ENCODE measurements around the gene C10orf67.
"Not testable (repeated sequence)": the region's sequence is repeated elsewhere in the genome, so short reads cannot be mapped to it uniquely, and the experiment has no call there.

The C10orf67 gene

GRCh38 chr10:23344241-23344841 lies at the start of gene C10orf67:
Gene C10orf67, minus strand, starts transcription at chr10:23344797. Its CDS starts 23 bp downstream, at chr10:23344774.
- Mint-ChIP-seq H3K4me1 (peaks cover 56% of the 10 kb centered on the region), H3K27me3 (ENCODE audit: low read depth, poor library complexity) (peaks cover 7% of the 10 kb centered on the region), H3K9me3 (no peaks in the 10 kb centered on the region), H3K4me3 (peak within 1 kb of the TSS; percentile 90), H3K27ac (peak within 1 kb of the TSS; percentile 14), H3K36me3 (ENCODE audit: low read depth) (no peaks in the 10 kb centered on the region)
- TF ChIP-seq CTCF (IDR thresholded peaks at IDR 0.05), result no peak
- DNase-seq, result peak; percentile 58

- Mint-ChIP-seq H3K4me3 (no peak overlapping the region), H3K4me1 (peaks cover 6% of the 10 kb centered on the region), H3K36me3 (ENCODE audit: low read depth) (no peaks in the 10 kb centered on the region)
Measured at GRCh38 chr10:23391821-23392220, 47.2 kb upstream of the C10orf67 start.

GRCh38 chr10:23390809-23391208 lies 46.2 kb upstream of the C10orf67 start:
- Mint-ChIP-seq H3K36me3 (ENCODE audit: low read depth) (no peaks in the 10 kb centered on the region), H3K27me3 (ENCODE audit: low read depth, poor library complexity) (peaks cover 10% of the 10 kb centered on the region), H3K27ac (no peak overlapping the region), H3K9me3 (no peaks in the 10 kb centered on the region), H3K4me3 (no peak overlapping the region), H3K4me1 (no peaks in the 10 kb centered on the region)
- TF ChIP-seq CTCF (IDR thresholded peaks at IDR 0.05), result no peak
- no peak for DNase-seq

More at GRCh38 chr10:23391821-23392220, 47.2 kb upstream of the C10orf67 start:
- H3K9me3 Mint-ChIP-seq, result no peaks in the 10 kb centered on the region
- no peak overlapping the region for H3K27ac Mint-ChIP-seq
- H3K27me3 Mint-ChIP-seq (ENCODE audit: low read depth, poor library complexity), result peaks cover 10% of the 10 kb centered on the region
- TF ChIP-seq CTCF (IDR thresholded peaks at IDR 0.05), result no peak
- no peak for DNase-seq

GRCh38 chr10:23390408-23390807 lies 45.8 kb upstream of the C10orf67 start:
- H3K27ac Mint-ChIP-seq; H3K4me1 Mint-ChIP-seq; H3K36me3 Mint-ChIP-seq (ENCODE audit: low read depth); DNase-seq; H3K9me3 Mint-ChIP-seq; H3K4me3 Mint-ChIP-seq: not testable (repeated sequence)
- peaks cover 10% of the 10 kb centered on the region for H3K27me3 Mint-ChIP-seq (ENCODE audit: low read depth, poor library complexity)

GRCh38 chr10:23387516-23387915 lies 42.9 kb upstream of the C10orf67 start:
- DNase-seq; H3K27me3 Mint-ChIP-seq (ENCODE audit: low read depth, poor library complexity); H3K9me3 Mint-ChIP-seq; H3K4me3 Mint-ChIP-seq; H3K27ac Mint-ChIP-seq; H3K36me3 Mint-ChIP-seq (ENCODE audit: low read depth); H3K4me1 Mint-ChIP-seq: not testable (repeated sequence)

GRCh38 chr10:23386052-23386451 lies 41.5 kb upstream of the C10orf67 start:
- Mint-ChIP-seq H3K36me3 (ENCODE audit: low read depth) (no peaks in the 10 kb centered on the region), H3K9me3 (no peaks in the 10 kb centered on the region), H3K27ac (no peak overlapping the region), H3K4me3 (no peak overlapping the region), H3K27me3 (ENCODE audit: low read depth, poor library complexity) (peaks cover 5% of the 10 kb centered on the region), H3K4me1 (no peaks in the 10 kb centered on the region)
- DNase-seq, result no peak
- TF ChIP-seq CTCF (IDR thresholded peaks at IDR 0.05), result no peak

- no peaks in the 10 kb centered on the region for H3K9me3 Mint-ChIP-seq
- no peak for TF ChIP-seq CTCF (IDR thresholded peaks at IDR 0.05)
- no peak overlapping the region for H3K4me3 Mint-ChIP-seq
- no peak for DNase-seq
- H3K27ac Mint-ChIP-seq, result no peak overlapping the region
- no peaks in the 10 kb centered on the region for H3K27me3 Mint-ChIP-seq (ENCODE audit: low read depth, poor library complexity)
- H3K4me1 Mint-ChIP-seq, result no peaks in the 10 kb centered on the region
- H3K36me3 Mint-ChIP-seq (ENCODE audit: low read depth), result no peaks in the 10 kb centered on the region
Measured at GRCh38 chr10:23384364-23384763, 39.8 kb upstream of the C10orf67 start.

Data from nephron progenitor cell (in vitro differentiated cells).